ENCODE results near the gene DCUN1D2. TPM values are rescaled to one million over a fixed set of nuclear protein-coding genes. Genes with fewer than 3 reads are reported as not detected.
A peak's percentile ranks its signal among the peaks of the same experiment; 100 is the strongest.

Gene DCUN1D2
- total RNA-seq, 2 donors from 2014 or later, result 12.2 to 14.5 TPM

DNA sequence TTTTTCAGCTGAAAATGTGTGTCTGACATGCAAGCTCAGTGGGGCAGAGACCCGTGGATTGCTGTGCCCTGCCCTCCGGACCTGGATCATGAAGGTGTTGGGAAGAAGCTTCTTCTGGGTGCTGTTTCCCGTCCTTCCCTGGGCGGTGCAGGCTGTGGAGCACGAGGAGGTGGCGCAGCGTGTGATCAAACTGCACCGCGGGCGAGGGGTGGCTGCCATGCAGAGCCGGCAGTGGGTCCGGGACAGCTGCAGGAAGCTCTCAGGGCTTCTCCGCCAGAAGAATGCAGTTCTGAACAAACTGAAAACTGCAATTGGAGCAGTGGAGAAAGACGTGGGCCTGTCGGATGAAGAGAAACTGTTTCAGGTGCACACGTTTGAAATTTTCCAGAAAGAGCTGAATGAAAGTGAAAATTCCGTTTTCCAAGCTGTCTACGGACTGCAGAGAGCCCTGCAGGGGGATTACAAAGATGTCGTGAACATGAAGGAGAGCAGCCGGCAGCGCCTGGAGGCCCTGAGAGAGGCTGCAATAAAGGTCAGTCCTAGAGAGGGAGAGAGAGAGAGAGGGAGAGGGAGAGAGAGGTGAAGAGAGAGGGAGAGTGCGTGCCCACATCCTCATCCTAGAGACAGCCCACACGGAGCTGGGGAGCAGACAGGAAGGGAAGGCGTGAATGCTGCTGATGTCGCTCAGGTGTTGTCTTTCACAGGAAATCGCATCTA, 5.1 kb upstream of the DCUN1D2 start:
- Histone ChIP-seq H3K27ac (peak overlapping the region in 2 of 4 donors; percentile 35 to 66), H3K27me3 (no peaks in the 10 kb centered on the region), H3K36me3 (replicated peaks in 1 of 2; ENCODE audit: insufficient read depth in 1 of 2, low read depth in 2 of 2) (peaks cover 4 to 19% of the 10 kb centered on the region in 2 donors), H3K4me3 (no peak overlapping the region), H3K9me3 (no peaks in the 10 kb centered on the region), H3K4me1 (peaks cover 58% of the 10 kb centered on the region)
- WGBS, 2 donors, result 43 to 58% methylated on average over 20 to 26 of the region's 26 CpGs
- ATAC-seq (no peak), DNase-seq (peak in 1 of 4 donors; percentile 55)
- intact Hi-C loops (cut with DNase I), result no loop called here
- TF ChIP-seq POLR2A (IDR thresholded peaks at IDR 0.05), result no peak
- TF ChIP-seq, protein P1, sequence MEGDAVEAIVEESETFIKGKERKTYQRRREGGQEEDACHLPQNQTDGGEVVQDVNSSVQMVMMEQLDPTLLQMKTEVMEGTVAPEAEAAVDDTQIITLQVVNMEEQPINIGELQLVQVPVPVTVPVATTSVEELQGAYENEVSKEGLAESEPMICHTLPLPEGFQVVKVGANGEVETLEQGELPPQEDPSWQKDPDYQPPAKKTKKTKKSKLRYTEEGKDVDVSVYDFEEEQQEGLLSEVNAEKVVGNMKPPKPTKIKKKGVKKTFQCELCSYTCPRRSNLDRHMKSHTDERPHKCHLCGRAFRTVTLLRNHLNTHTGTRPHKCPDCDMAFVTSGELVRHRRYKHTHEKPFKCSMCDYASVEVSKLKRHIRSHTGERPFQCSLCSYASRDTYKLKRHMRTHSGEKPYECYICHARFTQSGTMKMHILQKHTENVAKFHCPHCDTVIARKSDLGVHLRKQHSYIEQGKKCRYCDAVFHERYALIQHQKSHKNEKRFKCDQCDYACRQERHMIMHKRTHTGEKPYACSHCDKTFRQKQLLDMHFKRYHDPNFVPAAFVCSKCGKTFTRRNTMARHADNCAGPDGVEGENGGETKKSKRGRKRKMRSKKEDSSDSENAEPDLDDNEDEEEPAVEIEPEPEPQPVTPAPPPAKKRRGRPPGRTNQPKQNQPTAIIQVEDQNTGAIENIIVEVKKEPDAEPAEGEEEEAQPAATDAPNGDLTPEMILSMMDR (IDR thresholded peaks at IDR 0.05), result no peak

DNA sequence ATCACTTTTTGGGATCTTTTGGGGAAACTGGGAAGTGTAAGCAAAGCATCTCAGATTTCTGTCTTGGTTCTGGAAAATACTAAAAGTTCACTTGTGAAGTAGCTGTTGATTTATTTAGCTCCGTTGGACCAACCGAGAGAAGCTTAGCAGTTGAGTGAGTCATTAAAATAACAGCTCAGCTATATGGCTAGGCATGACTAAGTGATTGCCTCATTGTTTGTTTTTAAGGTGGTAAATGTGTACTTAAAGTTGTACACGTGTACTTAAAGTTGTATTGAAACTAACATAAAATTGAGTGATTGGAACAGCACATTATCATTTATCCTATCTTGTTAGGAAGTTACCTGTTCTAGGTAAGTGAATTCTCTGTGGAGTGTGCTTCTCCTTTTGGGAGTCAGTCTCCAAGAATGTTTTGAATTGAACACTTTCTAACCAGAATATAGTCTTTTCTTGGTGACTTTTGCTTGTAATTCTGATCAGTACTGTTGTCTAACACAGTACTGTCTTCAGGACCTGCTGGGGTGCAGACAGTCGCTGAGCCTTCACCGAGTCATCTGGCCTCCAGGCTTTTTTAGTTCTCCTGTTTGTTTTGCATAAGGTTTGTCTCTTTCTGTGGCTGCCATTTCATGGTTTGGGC, 2.9 kb upstream of the DCUN1D2 start:
- H3K27me3 ChIP-seq, result no peaks in the 10 kb centered on the region
- H3K27ac ChIP-seq, result peak overlapping the region; percentile 64 to 81 (median 78)
- peaks cover 0 to 6% of the 10 kb centered on the region in 2 donors for H3K36me3 ChIP-seq (replicated peaks in 1 of 2; ENCODE audit: insufficient read depth in 1 of 2, low read depth in 2 of 2)
- DNase-seq (peak in 3 of 4 donors; percentile 29 to 59 (median 50)), ATAC-seq (peak; percentile 50)
- H3K9me3 ChIP-seq, result no peaks in the 10 kb centered on the region
- intact Hi-C loops (cut with DNase I), result no loop called here
- TF ChIP-seq POLR2A (IDR thresholded peaks at IDR 0.05), result peak in 2 of 3 donors; percentile 17 to 39
- TF ChIP-seq, protein P1 (IDR thresholded peaks at IDR 0.05), result no peak
- 22 to 27% methylated on average over 5 of the region's 5 CpGs for WGBS, 2 donors
- H3K4me3 ChIP-seq, result no peak overlapping the region
- peaks cover 73% of the 10 kb centered on the region for H3K4me1 ChIP-seq

DNA sequence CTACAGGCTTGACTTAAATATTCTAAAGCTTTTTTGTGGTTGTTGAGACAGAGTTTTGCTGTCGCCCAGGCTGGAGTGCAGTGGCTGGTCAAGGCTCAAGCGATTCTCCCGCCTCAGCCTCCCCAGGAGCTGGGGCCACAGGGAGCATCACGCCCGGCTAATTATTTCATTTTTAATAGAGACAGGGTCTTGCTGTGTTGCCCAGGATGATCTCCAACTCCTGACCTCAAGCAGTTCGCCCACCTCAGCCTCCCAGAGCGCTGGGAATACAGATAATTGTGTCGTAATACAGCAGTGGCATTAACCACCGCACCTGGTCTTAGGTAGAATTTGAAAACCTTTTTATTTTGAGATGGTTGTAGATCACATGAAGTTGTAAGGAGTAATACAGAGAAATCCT, 1.5 kb upstream of the DCUN1D2 start:
- Histone ChIP-seq H3K9me3 (no peaks in the 10 kb centered on the region), H3K4me1 (peaks cover 70% of the 10 kb centered on the region), H3K36me3 (replicated peaks in 1 of 2; ENCODE audit: insufficient read depth in 1 of 2, low read depth in 2 of 2) (peaks cover 0 to 3% of the 10 kb centered on the region in 2 donors), H3K27ac (peak overlapping the region; percentile 81 to 89 (median 84)), H3K27me3 (no peaks in the 10 kb centered on the region), H3K4me3 (peak overlapping the region in 1 of 2 donors; percentile 84)
- TF ChIP-seq, protein P1 (IDR thresholded peaks at IDR 0.05), result no peak
- TF ChIP-seq POLR2A (IDR thresholded peaks at IDR 0.05), result no peak
- no peak for DNase-seq
- 59 to 76% methylated on average over 8 to 9 of the region's 9 CpGs for WGBS, 2 donors
- no peak for ATAC-seq
- intact Hi-C loops (cut with DNase I), result no loop called here

DNA sequence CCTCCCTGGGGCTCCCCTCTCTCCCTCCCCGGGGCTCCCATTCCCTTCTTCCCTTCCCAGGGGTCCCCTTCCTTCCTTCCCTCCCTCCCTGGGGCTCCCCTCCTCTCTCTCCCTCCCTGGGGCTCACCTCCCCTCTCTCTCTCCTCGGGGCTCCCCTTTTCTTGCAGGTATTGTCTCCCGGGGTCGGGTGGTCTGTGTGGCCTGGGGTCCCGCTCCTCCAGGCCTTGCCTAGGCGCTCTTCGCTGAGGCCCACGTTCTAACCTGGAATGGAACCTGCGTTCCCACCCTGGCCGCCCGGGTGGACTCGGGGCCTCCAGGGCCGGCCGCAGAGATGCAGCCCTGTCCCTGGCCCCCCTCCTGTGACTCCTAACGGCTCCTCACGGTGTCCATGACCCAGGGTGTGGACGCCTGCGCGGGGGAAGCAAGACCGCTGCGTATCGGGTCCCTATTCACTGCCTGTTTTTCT, 940 bp upstream of the DCUN1D2 start:
- ATAC-seq, result peak; percentile 2
- peaks cover 65% of the 10 kb centered on the region for H3K4me1 ChIP-seq
- 0 to 2% methylated on average over 20 to 22 of the region's 22 CpGs for WGBS, 2 donors
- TF ChIP-seq, protein P1 (IDR thresholded peaks at IDR 0.05), result no peak
- TF ChIP-seq POLR2A (IDR thresholded peaks at IDR 0.05), result no peak
- intact Hi-C loops (cut with DNase I), result no loop called here
- H3K27me3 ChIP-seq, result no peaks in the 10 kb centered on the region
- H3K36me3 ChIP-seq (replicated peaks in 1 of 2; ENCODE audit: insufficient read depth in 1 of 2, low read depth in 2 of 2), result no peaks in the 10 kb centered on the region
- peak overlapping the region; percentile 84 to 89 (median 86) for H3K27ac ChIP-seq
- H3K4me3 ChIP-seq, result peak overlapping the region; percentile 66 to 84
- peak; percentile 40 to 54 (median 46) for DNase-seq
- H3K9me3 ChIP-seq, result no peaks in the 10 kb centered on the region
